Measurements from ENCODE around the gene FAM169A.
A peak's percentile ranks its signal among the peaks of the same experiment; 100 is the strongest.

The FAM169A gene

DNA sequence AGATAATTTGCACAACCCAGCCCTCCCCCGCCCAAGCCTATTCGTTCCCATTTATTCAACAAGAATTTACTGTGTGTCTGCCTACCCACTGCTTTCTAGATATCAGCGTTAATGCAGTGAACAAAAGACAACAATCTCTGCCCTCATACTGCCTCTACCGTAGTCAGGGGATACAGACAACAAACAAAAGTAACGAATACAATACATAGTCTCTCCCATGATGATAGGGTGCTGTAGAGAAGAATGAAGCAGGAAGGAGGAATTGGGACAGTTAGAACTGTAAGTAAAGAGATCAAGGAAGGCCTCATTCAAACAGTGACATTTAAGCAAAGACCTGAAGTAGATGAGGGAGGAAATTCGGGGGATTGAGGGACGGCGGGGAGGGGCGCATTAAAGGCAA is 101.0 kb downstream of the FAM169A start:
- H2AFZ ChIP-seq (ENCODE audit: low read depth, low read length, severe bottlenecking), result no peak overlapping the region
- H3K9me2 ChIP-seq (replicated peaks; ENCODE audit: insufficient read depth, low read length), result no peaks in the 10 kb centered on the region
- no peak overlapping the region for H3K4me3 ChIP-seq (ENCODE audit: insufficient read depth, low read length, poor library complexity, severe bottlenecking)
- H3K9me3 ChIP-seq (ENCODE audit: insufficient read depth, low read length), result no peaks in the 10 kb centered on the region
- no peak overlapping the region for H3K9ac ChIP-seq (ENCODE audit: low read length)
- H3K79me2 ChIP-seq (ENCODE audit: insufficient read depth, low read length), result peaks cover 48% of the 10 kb centered on the region
- peaks cover 33% of the 10 kb centered on the region; the same call in 1 of the 2 replicates for H3K36me3 ChIP-seq (ENCODE audit: low read length)
- no peaks in the 10 kb centered on the region for H3F3A ChIP-seq (ENCODE audit: insufficient read depth)
- peaks cover 5% of the 10 kb centered on the region; the same call in 1 of the 2 replicates for H4K20me1 ChIP-seq (ENCODE audit: low read depth, low read length)
- no peak overlapping the region for H3K27ac ChIP-seq (ENCODE audit: low read depth, low read length)
- no peaks in the 10 kb centered on the region for H3K27me3 ChIP-seq (ENCODE audit: low read length)
- TF ChIP-seq, protein P1, sequence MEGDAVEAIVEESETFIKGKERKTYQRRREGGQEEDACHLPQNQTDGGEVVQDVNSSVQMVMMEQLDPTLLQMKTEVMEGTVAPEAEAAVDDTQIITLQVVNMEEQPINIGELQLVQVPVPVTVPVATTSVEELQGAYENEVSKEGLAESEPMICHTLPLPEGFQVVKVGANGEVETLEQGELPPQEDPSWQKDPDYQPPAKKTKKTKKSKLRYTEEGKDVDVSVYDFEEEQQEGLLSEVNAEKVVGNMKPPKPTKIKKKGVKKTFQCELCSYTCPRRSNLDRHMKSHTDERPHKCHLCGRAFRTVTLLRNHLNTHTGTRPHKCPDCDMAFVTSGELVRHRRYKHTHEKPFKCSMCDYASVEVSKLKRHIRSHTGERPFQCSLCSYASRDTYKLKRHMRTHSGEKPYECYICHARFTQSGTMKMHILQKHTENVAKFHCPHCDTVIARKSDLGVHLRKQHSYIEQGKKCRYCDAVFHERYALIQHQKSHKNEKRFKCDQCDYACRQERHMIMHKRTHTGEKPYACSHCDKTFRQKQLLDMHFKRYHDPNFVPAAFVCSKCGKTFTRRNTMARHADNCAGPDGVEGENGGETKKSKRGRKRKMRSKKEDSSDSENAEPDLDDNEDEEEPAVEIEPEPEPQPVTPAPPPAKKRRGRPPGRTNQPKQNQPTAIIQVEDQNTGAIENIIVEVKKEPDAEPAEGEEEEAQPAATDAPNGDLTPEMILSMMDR (IDR thresholded peaks at IDR 0.05; ENCODE audit: insufficient read depth, low read length, poor library complexity, severe bottlenecking), result no peak
- no peak for TF ChIP-seq EZH2phosphoT487 (conservative IDR thresholded peaks at IDR 0.05; ENCODE audit: low read length)
- H3K4me2 ChIP-seq (ENCODE audit: low read depth, low read length, poor library complexity, severe bottlenecking), result peak overlapping the region; percentile 42

DNA sequence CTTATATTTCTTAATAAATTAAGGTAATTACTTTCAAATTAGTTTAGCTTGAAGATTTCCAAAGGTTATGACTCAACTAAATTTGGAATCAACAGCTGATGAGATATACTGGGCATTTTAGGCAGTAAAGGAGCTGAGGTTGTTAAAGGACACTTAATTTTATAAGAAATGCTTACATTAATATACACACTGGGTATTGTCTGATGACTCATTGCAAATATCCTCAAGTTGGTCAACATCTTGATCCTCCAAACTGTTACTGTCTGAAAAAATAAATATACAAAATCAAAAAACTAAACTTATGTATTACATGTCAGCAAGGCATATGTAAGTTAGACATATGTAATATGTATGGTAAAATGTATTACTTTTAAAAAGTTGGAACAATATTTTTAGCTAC is 102.7 kb downstream of the FAM169A start:
- H3K27ac ChIP-seq (ENCODE audit: low read depth, low read length), result no peak overlapping the region
- peaks cover 4% of the 10 kb centered on the region; the same call in 1 of the 2 replicates for H4K20me1 ChIP-seq (ENCODE audit: low read depth, low read length)
- H3K27me3 ChIP-seq (ENCODE audit: low read length), result no peaks in the 10 kb centered on the region
- H3K9me2 ChIP-seq (replicated peaks; ENCODE audit: insufficient read depth, low read length), result no peaks in the 10 kb centered on the region
- H3K9me3 ChIP-seq (ENCODE audit: insufficient read depth, low read length), result no peaks in the 10 kb centered on the region
- H3K4me2 ChIP-seq (ENCODE audit: low read depth, low read length, poor library complexity, severe bottlenecking), result peak overlapping the region; percentile 6
- TF ChIP-seq, protein P1 (IDR thresholded peaks at IDR 0.05; ENCODE audit: insufficient read depth, low read length, poor library complexity, severe bottlenecking), result no peak
- TF ChIP-seq EZH2phosphoT487 (conservative IDR thresholded peaks at IDR 0.05; ENCODE audit: low read length), result no peak
- no peak overlapping the region for H2AFZ ChIP-seq (ENCODE audit: low read depth, low read length, severe bottlenecking)
- no peak overlapping the region for H3K4me3 ChIP-seq (ENCODE audit: insufficient read depth, low read length, poor library complexity, severe bottlenecking)
- H3K79me2 ChIP-seq (ENCODE audit: insufficient read depth, low read length), result peaks cover 46% of the 10 kb centered on the region
- peaks cover 32% of the 10 kb centered on the region for H3K36me3 ChIP-seq (ENCODE audit: low read length)
- H3K9ac ChIP-seq (ENCODE audit: low read length), result no peak overlapping the region
- no peaks in the 10 kb centered on the region for H3F3A ChIP-seq (ENCODE audit: insufficient read depth)

DNA sequence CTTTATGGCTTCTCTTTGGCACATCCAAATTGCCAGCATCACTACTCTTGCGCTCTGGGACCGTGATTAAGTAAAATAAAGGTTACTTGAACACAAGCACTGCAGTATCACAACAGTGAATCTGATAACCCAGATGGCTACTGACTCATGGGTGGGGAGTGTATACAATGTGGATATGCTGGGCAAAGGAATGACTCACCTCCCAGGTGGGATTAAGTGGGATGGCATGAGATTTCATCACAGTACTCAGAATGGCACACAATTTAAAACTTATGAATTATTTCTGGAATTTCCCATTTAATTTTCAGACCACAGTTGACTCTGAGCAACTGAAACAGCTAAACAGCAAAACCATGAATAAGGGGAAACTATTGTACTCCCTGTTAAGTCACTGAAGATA is 103.6 kb downstream of the FAM169A start:
- H3K27ac ChIP-seq (ENCODE audit: low read depth, low read length), result no peak overlapping the region
- TF ChIP-seq EZH2phosphoT487 (conservative IDR thresholded peaks at IDR 0.05; ENCODE audit: low read length), result no peak
- TF ChIP-seq, protein P1 (IDR thresholded peaks at IDR 0.05; ENCODE audit: insufficient read depth, low read length, poor library complexity, severe bottlenecking), result no peak
- no peak overlapping the region for H3K4me2 ChIP-seq (ENCODE audit: low read depth, low read length, poor library complexity, severe bottlenecking)
- no peaks in the 10 kb centered on the region for H3K9me3 ChIP-seq (ENCODE audit: insufficient read depth, low read length)
- H3K27me3 ChIP-seq (ENCODE audit: low read length), result no peaks in the 10 kb centered on the region
- H3K9ac ChIP-seq (ENCODE audit: low read length), result no peak overlapping the region
- H4K20me1 ChIP-seq (ENCODE audit: low read depth, low read length), result no peaks in the 10 kb centered on the region
- no peaks in the 10 kb centered on the region for H3F3A ChIP-seq (ENCODE audit: insufficient read depth)
- H3K4me3 ChIP-seq (ENCODE audit: insufficient read depth, low read length, poor library complexity, severe bottlenecking), result no peak overlapping the region
- H3K79me2 ChIP-seq (ENCODE audit: insufficient read depth, low read length), result peaks cover 37% of the 10 kb centered on the region
- H3K36me3 ChIP-seq (ENCODE audit: low read length), result peaks cover 40% of the 10 kb centered on the region
- H3K9me2 ChIP-seq (replicated peaks; ENCODE audit: insufficient read depth, low read length), result no peaks in the 10 kb centered on the region
- no peak overlapping the region for H2AFZ ChIP-seq (ENCODE audit: low read depth, low read length, severe bottlenecking)
